T-helper 1 cell treated with Interleukin-12 subunit alpha and Interleukin-12 subunit beta and Interleukin-4 antibody, amounts not matched to agents 30 ng/mL and 1 ng/mL, for 36 hours (primary cell): ENCODE results near the gene SIRPB2. TPM values are rescaled to one million over a fixed set of nuclear protein-coding genes. Genes with fewer than 3 reads are reported as not detected.

Experiments
- intact Hi-C: fragments of 100-400 bp; cut with micrococcal nuclease; formaldehyde crosslinking; loops from one replicate; pipeline ENCODE4 v1.15.1; 2024
- total RNA-seq: library from RNA; stranded (reverse); gene quantifications from 2 replicates; pipeline ENCODE4 v1.2.3, GENCODE V29; 2022

The SIRPB2 gene
- total RNA-seq, 1 donor from 2014 or later, result not detected

DNA sequence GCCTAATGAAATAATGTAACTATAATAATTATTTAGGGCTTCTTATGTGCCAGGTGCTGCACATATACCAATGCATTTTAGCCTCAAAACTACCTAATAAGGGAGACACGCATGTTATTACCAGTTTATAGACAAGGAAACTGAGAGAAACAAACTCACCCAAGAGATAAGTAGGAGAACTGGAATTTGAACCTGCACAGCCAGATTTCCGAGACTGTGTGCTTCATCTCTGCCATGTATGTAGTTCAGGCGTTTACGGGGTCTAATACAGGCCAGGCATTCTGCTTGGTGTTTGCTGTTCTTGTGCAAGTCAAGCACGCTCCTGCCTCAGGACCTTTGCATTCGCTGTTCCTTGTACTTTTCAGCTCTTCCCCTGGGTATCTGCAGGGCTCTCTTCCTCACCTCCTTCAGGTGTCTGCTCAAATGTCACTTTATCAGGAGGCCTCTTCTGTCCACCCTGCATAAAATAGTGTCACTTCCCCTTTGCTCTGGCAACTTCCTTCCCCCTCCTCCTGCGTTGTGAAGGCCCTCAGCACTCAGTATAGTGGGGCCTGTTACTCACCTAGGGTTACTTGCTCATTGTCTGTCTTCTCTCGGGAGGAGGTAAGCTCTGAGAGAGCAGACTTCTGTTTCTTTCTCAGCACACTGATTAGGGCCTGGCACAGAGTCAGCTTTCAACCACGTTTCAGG is 18.5 kb downstream of the SIRPB2 start:
- intact Hi-C loops, result no loop called here

DNA sequence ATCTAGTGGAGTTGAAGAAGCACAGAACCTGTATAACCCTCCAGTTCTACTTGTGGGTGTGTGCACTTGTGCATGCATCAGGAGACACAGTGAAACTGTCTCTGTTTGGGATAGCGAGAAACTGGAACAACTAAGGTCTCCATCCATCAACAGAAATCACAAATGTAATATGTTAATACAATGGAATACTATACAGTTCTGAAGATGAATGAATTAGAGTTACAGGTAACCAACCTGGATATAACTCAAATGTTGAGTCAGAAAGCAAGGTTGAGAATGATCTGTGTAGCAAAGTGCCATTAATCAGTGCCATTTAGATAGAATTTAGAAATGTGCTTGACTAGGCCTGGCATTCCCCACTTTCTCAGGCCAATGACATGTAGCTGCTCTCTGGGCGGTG is 20.0 kb downstream of the SIRPB2 start:
- intact Hi-C loops, result no loop called here

DNA sequence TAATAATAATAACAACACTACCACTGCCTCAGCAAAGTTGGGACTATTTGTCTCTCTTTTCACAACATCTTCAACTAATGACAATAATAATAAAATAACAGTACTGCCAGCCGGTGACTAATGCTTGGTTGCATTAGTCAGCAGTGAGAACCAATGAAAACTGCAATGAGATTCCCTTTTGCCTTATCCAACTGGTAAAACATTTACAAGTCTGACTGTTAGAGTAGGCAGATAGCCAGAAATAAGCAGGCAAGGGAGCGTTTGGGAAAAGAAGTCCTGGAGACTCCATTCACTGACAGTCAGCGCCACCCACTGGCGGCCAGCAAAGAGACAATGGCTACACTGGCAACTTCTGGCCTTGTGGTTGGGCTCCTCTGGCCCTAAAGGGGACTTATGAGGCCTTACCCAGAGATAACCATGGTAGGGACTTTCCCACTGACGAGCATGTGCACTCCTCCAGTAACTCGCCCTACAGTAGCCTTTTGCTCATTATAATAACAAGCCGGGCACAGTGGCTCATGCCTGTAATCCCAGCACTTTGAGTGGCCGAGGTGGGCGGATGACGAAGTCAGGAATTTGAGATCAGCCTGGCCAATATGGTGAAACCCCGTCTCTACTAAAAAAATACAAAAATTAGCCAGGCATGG is 21.2 kb downstream of the SIRPB2 start:
- intact Hi-C loops, result loop anchor here (5.0 kb wide), 2 partner anchors 638 to 928 kb away; partner anchors contain the start of genes CSNK2A1 and FAM110A

DNA sequence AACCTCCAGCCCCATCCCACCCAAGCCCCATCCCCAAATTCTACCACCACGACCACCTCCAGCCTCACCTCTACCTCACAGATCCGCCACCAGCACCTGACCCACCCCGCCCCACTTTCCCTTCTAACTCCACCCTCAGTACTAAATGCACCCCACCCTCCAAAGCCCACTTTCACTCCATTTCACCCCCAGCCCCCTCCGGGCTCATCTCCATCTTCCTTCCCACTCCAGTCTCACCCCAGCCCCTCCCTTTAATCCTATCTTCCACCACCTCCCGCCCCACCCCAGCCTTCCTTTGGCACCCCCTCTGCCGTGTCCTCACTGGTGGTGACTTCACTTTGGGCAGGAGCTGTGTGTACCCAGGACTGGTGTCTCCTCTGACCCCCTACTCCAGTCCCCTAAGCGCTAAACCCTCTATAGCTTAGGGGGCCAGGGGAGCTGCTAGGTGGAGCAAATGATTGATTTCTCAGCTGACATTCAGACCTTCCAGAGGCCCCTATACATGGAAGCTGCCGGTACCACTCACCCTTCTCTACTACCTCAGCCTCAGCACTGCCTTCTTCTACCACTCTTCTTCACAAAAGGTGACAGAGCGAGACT is 21.8 kb downstream of the SIRPB2 start:
- intact Hi-C loops, result loop anchor here (5.0 kb wide), 2 partner anchors 637 to 927 kb away; partner anchors contain the start of genes CSNK2A1 and FAM110A

DNA sequence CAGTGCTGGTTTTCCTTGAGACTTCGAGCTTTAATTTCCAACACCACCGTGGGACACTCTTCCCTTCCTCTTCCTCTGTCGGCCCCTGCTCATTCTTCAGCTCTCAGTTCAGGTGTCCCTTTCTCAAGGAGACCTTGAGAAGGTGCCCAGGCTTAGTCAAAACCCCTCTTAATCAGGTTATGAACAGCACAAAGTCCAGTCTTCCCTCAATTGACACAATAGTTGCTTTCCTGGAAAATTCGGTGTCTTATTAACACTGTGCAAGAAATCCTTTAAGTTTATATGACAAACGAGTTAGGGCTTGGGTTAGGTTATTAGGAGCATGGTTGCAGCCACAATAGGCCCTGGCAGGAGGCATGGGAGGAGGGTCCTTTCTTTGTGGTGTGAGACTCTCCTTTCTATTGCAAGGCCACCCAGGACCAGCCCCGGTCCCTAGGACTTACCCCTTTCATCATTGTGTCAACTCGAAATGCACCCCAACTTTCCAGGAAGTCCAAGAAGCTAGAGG is 23.0 kb downstream of the SIRPB2 start:
- intact Hi-C loops, result loop anchor here (5.0 kb wide), 2 partner anchors 636 to 926 kb away; partner anchors contain the start of genes CSNK2A1 and FAM110A

DNA sequence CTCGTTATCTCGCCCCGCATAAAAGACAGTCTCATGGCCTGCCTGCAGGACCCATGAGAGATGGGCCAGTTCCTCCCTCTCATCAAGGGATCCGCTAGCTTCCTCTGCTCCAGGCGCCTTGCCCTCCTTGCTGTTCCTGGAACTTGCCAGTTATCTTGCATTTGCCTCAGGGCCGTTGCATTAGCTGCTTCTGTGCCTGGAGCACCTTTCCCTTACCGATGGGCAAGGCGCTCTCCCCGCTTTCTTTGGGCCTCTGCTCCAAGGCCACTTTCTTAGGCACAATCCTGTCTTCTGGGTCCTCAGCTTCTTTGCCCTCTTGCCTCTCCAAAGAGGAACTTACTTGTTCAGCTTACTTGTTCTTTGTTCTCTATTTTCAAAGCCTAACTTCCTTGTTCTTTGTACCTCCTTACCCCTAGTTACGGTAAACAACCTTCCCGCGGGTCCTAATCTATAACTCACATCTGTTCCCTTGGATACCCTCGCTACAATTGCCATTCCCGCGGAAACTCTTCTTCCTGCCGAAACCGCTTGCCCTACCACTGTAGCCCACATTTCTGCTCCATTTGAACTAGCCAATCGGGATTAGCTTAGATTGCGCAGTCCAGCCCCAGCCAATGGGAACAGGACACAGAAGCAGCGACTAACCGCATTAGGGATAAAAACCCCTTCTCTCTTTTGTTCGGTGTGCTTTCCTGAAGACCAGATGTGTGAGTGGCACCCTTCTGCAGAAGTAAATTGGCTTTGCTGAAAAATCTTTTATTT is 23.7 kb downstream of the SIRPB2 start:
- intact Hi-C loops, result loop anchor here (1.0 to 5.0 kb wide), 12 partner anchors 36 to 1185 kb away; partner anchors contain the start of genes CSNK2A1, FAM110A, FKBP1A and NOP56

DNA sequence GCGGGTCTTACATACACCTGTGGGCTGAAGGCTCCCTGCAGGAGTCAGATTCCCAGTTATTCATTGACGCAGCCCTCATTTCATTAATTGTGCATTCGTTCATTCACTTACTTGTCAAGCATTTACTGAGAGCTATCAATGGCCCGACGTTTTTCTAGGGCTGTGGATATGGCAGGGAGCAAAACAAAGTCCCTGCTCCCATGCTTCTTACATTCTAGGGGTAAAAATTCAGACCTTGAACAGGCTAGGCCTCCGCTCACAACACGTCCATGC is 24.2 kb downstream of the SIRPB2 start:
- intact Hi-C loops, result loop anchor here (1.0 to 5.0 kb wide), 12 partner anchors 36 to 1186 kb away; partner anchors contain the start of genes CSNK2A1, FAM110A, FKBP1A and NOP56

DNA sequence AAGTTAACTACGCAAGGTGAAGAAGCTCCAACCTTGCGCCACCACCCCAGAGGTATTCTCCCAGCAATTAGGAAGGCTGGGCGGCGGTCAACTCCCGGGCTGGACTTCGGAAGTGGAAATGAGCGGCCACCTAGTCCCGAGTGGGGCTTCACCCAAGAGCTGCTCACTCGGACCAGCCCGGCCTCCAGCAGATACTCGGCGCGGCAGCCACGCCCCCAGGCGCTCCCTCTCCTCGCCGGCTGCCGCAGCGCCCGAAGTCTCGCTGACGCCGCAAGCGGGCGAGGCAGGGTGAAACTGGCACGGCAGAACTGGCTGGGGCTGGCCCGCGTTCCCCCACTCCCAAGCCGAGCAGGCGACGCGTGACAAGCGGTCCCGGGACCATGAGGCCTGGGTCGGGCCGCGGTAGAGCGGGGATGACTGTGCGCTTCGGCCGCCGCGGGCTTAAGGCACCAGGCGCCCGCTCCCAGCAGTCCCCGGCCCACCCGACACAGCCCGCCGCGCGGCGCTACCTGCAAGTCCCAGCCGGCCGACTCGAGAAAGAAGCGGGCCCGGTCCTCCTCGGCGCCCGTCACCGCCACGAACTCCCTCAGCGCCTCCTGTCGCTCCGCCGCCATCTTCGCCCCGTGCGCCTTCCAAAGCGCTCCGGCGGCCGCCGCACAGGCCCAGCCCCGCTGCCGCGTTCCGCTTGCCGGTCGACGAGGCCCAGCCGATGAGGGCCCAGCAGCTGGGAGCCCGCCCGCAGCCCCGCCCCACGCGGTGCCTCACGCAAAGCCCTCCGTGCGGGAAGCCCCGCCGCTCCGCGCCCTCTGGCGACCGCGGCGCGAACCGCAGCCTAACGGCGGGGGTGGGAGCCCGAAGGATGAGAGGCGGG is 24.8 kb downstream of the SIRPB2 start, which contains the start of gene NSFL1C:
NSFL1C (minus strand) TSS at position 639 of the 871 bp plus-strand sequence; CDS start at position 614, 25 bp downstream.
- intact Hi-C loops, result loop anchor here (1.0 to 5.0 kb wide), 15 partner anchors 29 to 1186 kb away; partner anchors contain the start of genes CSNK2A1, FAM110A, FKBP1A and NOP56

DNA sequence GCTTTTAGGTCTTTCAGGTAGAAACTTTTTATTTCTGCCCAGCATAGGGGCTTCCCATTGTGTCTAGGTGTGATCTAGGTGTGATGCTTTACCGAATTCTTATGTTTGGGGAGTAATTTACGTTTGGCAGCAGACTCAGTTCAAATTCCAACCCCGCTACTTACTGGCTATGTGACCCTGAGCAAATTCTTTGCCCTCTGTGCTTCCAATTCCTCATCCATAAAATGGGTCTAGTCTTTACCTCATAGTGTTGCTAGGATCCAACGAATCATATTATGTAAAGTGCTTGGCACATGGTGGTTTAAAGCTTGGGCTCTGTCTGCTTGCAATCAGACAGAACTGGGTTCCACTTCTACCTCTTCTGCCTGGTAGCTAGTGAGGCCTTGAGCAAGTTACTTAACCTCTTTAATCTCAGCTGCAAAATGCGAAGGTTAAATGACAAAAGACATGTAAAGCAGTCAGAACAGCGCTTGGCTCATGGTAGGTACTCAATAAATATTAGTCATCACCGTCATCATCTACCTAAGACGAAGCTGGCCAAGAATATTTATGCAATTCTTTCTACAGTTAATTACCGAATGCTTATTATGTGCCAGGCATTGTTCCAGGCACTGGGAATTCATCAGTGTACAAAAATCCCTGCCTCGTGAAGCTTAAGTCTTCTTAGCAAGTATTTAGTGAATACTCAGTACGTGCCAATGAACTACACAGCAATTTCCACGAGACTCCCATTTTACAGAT is 25.6 kb downstream of the SIRPB2 start:
- intact Hi-C loops, result loop anchor here (1.0 to 5.0 kb wide), 8 partner anchors 28 to 1187 kb away; partner anchors contain the start of genes CSNK2A1, FAM110A, NOP56 and SIRPG

DNA sequence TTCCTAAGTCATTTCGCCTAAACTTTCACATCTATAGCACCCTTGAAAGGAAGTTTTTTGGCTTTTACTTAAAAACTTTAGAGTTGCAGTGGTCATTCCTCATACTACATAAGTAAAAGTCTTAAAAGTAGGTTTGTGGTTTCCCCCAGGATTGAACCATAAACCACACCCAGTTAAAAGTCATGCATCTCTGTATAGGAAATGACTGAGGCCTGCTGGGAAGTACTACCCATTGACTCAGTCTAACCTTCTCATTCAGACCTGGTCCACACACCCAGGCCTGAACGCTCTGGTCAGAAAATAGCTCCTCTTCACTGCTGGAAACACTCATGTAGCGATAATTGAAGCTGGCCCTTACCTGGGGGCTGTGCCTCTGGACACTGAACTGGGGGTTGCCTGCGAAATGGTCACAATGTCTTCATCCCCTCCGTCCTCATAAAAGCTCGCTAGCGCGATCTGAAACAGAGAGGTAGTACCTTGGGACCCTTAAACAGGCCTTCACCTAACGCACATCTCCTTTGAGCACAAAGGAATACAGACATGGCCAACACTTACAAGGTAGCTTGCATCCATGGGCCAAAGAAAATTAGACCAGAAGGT is 27.1 kb downstream of the SIRPB2 start:
- intact Hi-C loops, result loop anchor here (1.0 kb wide), 1 partner anchor 638 kb away; no protein-coding TSS in a partner anchor

DNA sequence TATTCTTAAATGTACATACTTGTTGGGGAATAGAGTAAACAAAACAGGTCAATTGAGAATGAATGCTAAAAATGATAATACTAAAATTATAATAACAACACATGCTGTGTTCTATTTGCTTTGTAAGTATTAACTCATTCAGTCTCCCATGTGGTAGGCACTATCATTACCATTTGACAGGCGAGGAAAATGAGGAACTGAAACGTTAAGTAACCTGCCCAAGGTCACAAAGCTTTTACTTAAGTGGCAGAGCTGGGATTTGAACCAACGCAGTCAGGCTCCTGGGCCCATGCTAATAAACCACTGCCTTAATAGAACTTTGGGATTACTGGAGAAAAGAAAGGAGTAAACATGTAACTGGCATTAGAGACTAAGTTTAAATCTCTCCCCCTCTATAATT is 28.4 kb downstream of the SIRPB2 start:
- intact Hi-C loops, result no loop called here

DNA sequence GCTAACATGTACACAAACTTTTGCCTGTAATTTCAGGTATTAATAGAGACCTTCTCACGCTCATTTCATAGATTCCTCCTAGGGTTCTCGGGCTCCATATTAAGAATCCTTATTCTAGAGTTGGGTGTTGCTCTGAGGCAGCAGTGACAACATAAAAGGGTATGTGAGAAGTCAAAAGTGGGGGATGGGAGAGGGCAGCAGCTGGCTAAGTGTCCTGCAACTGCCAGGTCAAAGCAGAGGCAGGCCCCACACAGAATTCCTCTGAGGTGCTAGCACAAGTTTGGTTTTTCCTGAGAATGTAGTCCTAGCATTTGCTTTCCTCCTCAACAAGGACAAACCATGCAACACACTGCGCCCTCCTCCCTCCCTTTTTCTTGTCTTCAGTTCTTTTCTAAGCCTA is 29.2 kb downstream of the SIRPB2 start:
- intact Hi-C loops, result no loop called here

DNA sequence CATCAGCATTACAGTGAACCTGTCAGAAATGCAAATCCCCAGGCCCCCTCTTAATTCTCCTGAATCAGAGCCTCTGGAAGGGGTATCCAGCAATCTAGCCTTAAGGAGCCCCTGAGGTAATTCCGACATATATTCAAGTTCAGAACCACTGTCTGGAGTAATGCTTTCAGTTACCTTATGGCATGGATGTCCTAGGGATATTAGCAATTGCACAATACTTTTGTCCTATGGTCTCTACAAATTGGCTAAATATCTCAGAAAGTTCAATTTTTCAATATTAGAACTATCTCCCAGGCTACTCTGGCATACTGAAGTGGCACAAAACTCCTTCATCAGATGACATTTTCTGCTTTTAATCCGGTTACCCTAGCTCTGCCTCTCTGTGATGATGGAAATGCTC is 30.9 kb downstream of the SIRPB2 start:
- intact Hi-C loops, result no loop called here

DNA sequence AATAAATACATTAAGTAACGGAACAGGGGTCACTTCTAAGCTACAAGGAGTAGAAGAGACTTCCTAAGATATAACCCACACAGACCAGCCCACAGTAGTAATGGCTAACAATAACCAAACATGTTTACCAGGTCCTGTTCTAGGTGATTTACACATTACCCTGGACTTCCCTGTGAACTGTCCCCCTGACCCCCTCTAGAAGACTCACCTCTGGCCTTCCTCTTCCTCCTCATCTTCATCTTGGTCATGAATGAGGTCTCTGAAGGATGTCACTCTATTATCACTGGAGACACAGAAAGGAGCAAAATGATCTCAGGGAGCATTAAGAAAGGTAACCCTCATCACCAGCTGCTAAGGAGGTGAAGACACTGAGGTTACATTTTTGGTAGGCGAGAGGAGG is 33.2 kb downstream of the SIRPB2 start:
- intact Hi-C loops, result no loop called here

DNA sequence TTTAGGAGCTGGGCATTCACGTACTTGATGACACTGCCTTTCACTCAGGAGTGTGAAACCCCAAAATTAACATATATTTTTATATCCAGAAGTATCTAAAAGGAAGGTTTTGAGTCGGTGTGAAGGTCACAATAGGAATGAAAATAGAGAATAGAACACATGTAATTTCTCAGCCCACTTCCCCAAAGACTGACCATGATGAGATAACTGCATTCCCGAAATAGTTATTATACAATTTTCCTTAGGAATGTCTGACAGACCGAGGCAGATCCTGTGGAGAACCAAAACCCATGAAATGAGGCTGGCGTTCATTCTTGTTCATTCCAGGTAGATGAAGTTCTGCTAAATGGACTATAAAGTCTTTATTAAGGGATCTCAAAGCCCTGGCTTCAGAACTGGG is 34.9 kb downstream of the SIRPB2 start:
- intact Hi-C loops, result no loop called here

DNA sequence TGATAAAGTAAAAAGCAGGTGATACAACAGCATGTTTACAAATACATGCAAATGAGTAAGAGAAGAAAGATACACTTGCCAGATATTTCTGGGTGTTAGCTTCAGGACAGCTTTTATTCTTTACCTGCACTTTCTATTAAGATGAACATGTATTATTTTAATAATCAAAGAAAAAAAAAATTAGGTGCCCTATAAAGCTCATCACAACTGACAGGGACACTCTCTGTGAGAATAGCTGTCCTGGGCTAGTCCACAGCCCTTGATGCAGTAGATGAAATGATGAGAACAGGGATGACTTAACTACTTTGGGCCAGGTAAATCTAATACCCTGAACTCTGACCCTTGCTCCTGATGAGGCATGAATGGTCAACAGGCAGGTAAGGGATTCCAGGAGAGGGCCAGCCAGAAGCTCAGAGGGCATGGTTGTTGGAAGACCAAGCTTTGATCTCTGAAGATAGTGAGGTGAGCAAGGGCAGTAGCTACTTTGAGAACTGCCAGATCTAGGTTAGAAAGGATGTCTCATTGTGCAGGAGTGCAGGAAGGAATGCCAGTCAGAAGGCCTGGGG is 40.2 kb downstream of the SIRPB2 start:
- intact Hi-C loops, result no loop called here

DNA sequence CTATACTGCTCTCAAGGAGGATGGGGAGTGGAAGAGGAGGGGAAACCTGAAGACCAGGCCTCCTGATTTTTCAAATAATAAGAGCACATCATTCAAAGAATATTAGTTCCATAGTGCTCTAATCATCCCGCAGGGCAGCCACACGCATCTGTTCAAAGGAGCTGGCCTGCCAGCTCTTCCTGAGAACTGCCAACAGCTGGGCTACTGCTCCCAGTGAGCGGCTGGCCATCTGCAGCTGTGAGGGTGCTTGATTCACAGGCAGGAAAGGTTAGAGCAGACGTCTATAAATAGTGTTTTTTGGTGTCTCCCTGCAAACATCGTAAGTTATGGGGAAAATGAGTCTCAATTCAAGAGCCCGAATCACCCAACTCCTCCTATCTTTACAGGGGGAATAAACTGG is 41.9 kb downstream of the SIRPB2 start:
- intact Hi-C loops, result no loop called here

DNA sequence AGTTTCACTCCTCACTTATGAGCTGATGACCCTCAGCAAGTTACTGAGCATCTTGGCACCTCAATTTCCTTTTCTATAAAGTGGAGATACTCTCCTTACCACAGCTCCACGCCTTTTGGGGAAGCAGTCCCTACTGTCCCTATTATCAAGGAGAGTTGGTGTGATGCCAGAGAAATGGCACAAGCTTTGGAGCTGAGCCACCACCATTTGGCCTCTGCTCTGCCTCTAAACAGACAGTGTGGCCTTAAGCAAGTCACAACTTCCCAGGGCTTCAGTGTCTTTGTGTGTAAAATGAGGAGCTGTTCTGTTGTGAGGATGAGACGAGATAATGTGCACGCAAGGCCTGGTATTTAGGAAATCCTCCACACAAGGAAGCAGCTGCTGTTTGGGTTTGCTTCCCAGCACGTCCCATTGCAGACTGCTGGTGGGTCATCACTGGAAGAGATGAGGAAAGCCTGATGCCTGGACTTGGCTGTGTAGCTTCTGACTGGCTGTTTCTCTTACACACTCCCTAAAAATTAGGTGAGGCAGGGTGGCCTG is 43.1 kb downstream of the SIRPB2 start:
- intact Hi-C loops, result no loop called here
